K562 (cell line): ENCODE results near the gene MXRA7. TPM values are rescaled to one million over a fixed set of nuclear protein-coding genes. Genes with fewer than 3 reads are reported as not detected.

Experiments
- CHD1 ChIP-seq: fragments of 200-600 bp; sonication (generic); IDR thresholded peaks from one replicate; pipeline ENCODE4 v1.6.1; 2012; ENCODE audit warnings: mild to moderate bottlenecking, moderate library complexity, low read length, inconsistent platforms
- COPS2 ChIP-seq: fragments of 450-650 bp; conservative IDR thresholded peaks from 2 replicates; pipeline ENCODE4 v1.6.1; 2016; ENCODE audit warnings: mild to moderate bottlenecking, moderate library complexity
- FOXA3 ChIP-seq, 2 experiments: fragments of 450-650 bp in 1 of 2; sonication (generic) in 1 of 2; formaldehyde crosslinking; IDR thresholded peaks in 1 of 2; conservative IDR thresholded peaks in 1 of 2; 2 replicates each; pipeline versions ENCODE4 v1.4.0 to v1.8.0; 2020 to 2022; ENCODE audit warnings: mild to moderate bottlenecking in 2 of 2, missing genetic modification reagents in 1 of 2
- FOXM1 ChIP-seq, 2 experiments: fragments of 450-650 bp in 1 of 2; sonication (generic) in 1 of 2; formaldehyde crosslinking in 1 of 2; IDR thresholded peaks; 2 replicates each; pipeline versions ENCODE4 v1.6.1 to v1.9.0; 2017 to 2022; ENCODE audit warnings: low read depth in 2 of 2, mild to moderate bottlenecking in 2 of 2, missing genetic modification reagents in 1 of 2, moderate library complexity in 1 of 2
- JUNB ChIP-seq: fragments of 450-650 bp; formaldehyde crosslinking; conservative IDR thresholded peaks from 2 replicates; pipeline ENCODE4 v1.4.0; 2020; ENCODE audit warnings: mild to moderate bottlenecking
- SIN3B ChIP-seq: fragments of 450-650 bp; IDR thresholded peaks from 2 replicates; pipeline ENCODE4 v1.6.1; 2017; ENCODE audit warnings: low read depth, mild to moderate bottlenecking, moderate library complexity
- SNRNP70 ChIP-seq: fragments of 200-400 bp; formaldehyde crosslinking; optimal IDR thresholded peaks from 2 replicates; pipeline ENCODE3; 2017; ENCODE audit warnings: low read depth, low read length
- SRSF9 ChIP-seq: fragments of 200-400 bp; formaldehyde crosslinking; IDR thresholded peaks from 2 replicates; pipeline ENCODE4 v1.6.1; 2017; ENCODE audit warnings: low read depth, low read length, borderline replicate concordance
- TSC22D4 ChIP-seq: fragments of 450-650 bp; IDR thresholded peaks from 2 replicates; pipeline ENCODE4 v1.6.1; 2016; ENCODE audit warnings: missing genetic modification characterization, missing biosample characterization, control low read depth
- ZKSCAN3 ChIP-seq: fragments of 250-450 bp; sonication (Bioruptor Pico); IDR thresholded peaks from 2 replicates; pipeline ENCODE4 v1.4.0; 2020
- ZNF436 ChIP-seq: fragments of 250-450, 450-650 bp; sonication (Bioruptor Pico); formaldehyde crosslinking; IDR thresholded peaks from 2 replicates; pipeline ENCODE4 v1.7.0; 2020; ENCODE audit warnings: mild to moderate bottlenecking
- ZNF668 ChIP-seq: fragments of 250-450 bp; sonication (Bioruptor Pico); IDR thresholded peaks from 2 replicates; pipeline ENCODE4 v1.8.0; 2022; ENCODE audit warnings: mild to moderate bottlenecking, inconsistent platforms
- polyA plus RNA-seq, 8 experiments: library from polyadenylated mRNA; depleted of rRNA in 4 of 8; stranded (reverse) in 5 of 8; unstranded in 3 of 8; fragments of >200 nt; fragmentation: Nextera tagmentation in 2 of 8; fragmentation: Illumina TruSeq in 1 of 8; extraction: Ambion mirVana in 2 of 8; extraction: Trizol in 1 of 8; gene quantifications; 2 replicates each; pipeline versions ENCODE4 v1.2.1 to v1.2.3, GENCODE V29; 2011 to 2014; ENCODE audit warnings: inconsistent platforms in 1 of 8, missing spikeins in 1 of 8
- total RNA-seq, 7 experiments: library from RNA; depleted of rRNA in 6 of 7; stranded (reverse); fragments of >200 nt in 6 of 7; fragmentation: Illumina TruSeq in 2 of 7; extraction: Trizol in 2 of 7; gene quantifications; 2 replicates each; pipeline versions ENCODE4 v1.2.1 to v1.2.3, GENCODE V29; 2011 to 2021; ENCODE audit warnings: low replicate concordance in 1 of 7
- TF ChIP-seq, protein P1 (sequence below): fragments of 450-650 bp; IDR thresholded peaks from 2 replicates; pipeline ENCODE4 v1.6.1; 2016; ENCODE audit warnings: low read depth
- TF ChIP-seq, protein P2 (sequence below), 2 experiments: fragments of 150-350 bp in 1 of 2; IDR thresholded peaks; 2 replicates each; pipeline ENCODE4 v1.6.1; 2012 to 2016; ENCODE audit warnings: low read depth in 2 of 2, low read length in 2 of 2, mild to moderate bottlenecking in 1 of 2, moderate library complexity in 1 of 2

The MXRA7 gene
- total and polyA plus RNA-seq, 9 of the 15 experiments (the other 6 are each of a cell fraction or from before 2014, with no cell fraction given): 2.6 to 38.4 (median 14.3) TPM

DNA sequence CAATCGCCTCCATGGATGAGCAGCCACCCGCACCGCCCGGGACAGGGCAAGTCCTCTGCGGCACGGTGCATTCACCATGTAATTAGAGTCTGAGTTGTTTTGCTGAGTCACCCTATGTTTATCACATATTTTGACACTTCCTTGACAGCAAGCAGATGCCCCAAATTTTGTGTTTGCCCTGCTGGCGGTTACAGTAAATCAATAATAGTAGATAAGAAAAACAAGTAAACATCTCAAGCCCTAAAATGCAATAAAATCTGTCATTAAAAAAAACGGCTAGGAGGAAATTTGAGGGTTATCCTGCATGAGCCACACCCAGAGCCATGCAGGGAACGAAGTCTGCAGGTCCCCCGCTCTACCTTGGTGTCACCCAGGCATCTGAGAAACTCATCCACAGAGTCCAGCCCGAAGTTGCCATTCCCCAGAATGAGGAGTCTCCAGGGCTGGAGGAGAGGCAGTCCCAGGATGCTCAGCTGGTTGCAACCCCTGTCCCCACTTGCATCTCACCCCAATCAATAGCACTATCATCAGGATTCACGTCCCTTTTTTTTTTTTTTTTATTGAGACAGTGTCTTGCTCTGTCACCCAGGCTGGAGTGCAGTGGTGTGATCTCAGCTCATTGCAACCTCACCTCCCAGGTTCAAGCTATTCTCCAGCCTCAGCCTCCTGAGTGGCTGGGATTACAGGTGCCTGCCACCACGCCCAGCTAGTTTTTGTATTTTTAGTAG is 50.7 kb downstream of the MXRA7 start (continued):
- TF ChIP-seq, protein P1, sequence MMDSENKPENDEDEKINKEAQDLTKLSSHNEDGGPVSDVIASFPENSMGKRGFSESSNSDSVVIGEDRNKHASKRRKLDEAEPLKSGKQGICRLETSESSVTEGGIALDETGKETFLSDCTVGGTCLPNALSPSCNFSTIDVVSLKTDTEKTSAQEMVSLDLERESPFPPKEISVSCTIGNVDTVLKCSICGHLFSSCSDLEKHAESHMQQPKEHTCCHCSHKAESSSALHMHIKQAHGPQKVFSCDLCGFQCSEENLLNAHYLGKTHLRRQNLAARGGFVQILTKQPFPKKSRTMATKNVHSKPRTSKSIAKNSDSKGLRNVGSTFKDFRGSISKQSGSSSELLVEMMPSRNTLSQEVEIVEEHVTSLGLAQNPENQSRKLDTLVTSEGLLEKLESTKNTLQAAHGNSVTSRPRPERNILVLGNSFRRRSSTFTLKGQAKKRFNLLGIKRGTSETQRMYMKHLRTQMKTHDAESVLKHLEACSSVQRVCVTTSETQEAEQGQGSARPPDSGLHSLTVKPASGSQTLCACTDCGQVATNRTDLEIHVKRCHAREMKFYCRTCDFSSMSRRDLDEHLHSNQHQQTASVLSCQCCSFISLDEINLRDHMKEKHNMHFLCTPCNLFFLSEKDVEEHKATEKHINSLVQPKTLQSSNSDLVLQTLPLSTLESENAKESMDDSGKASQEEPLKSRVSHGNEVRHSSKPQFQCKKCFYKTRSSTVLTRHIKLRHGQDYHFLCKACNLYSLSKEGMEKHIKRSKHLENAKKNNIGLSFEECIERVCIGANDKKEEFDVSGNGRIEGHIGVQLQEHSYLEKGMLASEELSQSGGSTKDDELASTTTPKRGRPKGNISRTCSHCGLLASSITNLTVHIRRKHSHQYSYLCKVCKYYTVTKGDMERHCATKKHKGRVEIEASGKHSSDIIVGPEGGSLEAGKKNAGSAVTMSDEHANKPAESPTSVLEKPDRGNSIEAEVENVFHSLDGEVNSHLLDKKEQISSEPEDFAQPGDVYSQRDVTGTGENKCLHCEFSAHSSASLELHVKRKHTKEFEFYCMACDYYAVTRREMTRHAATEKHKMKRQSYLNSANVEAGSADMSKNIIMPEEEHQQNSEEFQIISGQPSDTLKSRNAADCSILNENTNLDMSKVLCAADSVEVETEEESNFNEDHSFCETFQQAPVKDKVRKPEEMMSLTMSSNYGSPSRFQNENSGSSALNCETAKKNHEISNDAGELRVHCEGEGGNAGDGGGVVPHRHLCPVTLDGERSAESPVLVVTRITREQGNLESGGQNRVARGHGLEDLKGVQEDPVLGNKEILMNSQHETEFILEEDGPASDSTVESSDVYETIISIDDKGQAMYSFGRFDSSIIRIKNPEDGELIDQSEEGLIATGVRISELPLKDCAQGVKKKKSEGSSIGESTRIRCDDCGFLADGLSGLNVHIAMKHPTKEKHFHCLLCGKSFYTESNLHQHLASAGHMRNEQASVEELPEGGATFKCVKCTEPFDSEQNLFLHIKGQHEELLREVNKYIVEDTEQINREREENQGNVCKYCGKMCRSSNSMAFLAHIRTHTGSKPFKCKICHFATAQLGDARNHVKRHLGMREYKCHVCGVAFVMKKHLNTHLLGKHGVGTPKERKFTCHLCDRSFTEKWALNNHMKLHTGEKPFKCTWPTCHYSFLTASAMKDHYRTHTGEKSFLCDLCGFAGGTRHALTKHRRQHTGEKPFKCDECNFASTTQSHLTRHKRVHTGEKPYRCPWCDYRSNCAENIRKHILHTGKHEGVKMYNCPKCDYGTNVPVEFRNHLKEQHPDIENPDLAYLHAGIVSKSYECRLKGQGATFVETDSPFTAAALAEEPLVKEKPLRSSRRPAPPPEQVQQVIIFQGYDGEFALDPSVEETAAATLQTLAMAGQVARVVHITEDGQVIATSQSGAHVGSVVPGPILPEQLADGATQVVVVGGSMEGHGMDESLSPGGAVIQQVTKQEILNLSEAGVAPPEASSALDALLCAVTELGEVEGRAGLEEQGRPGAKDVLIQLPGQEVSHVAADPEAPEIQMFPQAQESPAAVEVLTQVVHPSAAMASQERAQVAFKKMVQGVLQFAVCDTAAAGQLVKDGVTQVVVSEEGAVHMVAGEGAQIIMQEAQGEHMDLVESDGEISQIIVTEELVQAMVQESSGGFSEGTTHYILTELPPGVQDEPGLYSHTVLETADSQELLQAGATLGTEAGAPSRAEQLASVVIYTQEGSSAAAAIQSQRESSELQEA: no peak
- no peak for TF ChIP-seq COPS2
- TF ChIP-seq JUNB (CRISPR knock-in tag): 0 out of 2 replicates have a peak, but pooled peaks have one; percentile 2
- TF ChIP-seq ZKSCAN3: no peak
- no peak for TF ChIP-seq SIN3B
- TF ChIP-seq SRSF9: no peak
- no peak for TF ChIP-seq ZNF436 (CRISPR knock-in tag)
- no peak for TF ChIP-seq SNRNP70
- no peak for TF ChIP-seq TSC22D4 (tag)
- TF ChIP-seq ZNF668 (CRISPR knock-in tag): no peak
- no peak for TF ChIP-seq FOXM1 (IDR thresholded peaks at IDR 0.05; ENCODE audit: low read depth)
- TF ChIP-seq FOXM1 (CRISPR knock-in tag; IDR thresholded peaks at IDR 0.05; ENCODE audit: low read depth): no peak
- TF ChIP-seq FOXA3 (CRISPR knock-in tag; conservative IDR thresholded peaks at IDR 0.05 in 1 of 2, IDR thresholded peaks at IDR 0.05 in 1 of 2): peak in 1 of 2 experiments; percentile 72; a peak in 2 of 4 replicates
- TF ChIP-seq, protein P2, sequence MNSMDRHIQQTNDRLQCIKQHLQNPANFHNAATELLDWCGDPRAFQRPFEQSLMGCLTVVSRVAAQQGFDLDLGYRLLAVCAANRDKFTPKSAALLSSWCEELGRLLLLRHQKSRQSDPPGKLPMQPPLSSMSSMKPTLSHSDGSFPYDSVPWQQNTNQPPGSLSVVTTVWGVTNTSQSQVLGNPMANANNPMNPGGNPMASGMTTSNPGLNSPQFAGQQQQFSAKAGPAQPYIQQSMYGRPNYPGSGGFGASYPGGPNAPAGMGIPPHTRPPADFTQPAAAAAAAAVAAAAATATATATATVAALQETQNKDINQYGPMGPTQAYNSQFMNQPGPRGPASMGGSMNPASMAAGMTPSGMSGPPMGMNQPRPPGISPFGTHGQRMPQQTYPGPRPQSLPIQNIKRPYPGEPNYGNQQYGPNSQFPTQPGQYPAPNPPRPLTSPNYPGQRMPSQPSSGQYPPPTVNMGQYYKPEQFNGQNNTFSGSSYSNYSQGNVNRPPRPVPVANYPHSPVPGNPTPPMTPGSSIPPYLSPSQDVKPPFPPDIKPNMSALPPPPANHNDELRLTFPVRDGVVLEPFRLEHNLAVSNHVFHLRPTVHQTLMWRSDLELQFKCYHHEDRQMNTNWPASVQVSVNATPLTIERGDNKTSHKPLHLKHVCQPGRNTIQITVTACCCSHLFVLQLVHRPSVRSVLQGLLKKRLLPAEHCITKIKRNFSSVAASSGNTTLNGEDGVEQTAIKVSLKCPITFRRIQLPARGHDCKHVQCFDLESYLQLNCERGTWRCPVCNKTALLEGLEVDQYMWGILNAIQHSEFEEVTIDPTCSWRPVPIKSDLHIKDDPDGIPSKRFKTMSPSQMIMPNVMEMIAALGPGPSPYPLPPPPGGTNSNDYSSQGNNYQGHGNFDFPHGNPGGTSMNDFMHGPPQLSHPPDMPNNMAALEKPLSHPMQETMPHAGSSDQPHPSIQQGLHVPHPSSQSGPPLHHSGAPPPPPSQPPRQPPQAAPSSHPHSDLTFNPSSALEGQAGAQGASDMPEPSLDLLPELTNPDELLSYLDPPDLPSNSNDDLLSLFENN (IDR thresholded peaks at IDR 0.05; ENCODE audit: low read depth in 2 of 2, low read length in 2 of 2): no peak
- TF ChIP-seq CHD1: no peak
